GM19023 (cell line): ENCODE measurements around the gene PSMD9.
"Not testable (repeated sequence)": the region's sequence is repeated elsewhere in the genome, so short reads cannot be mapped to it uniquely, and the experiment has no call there.

Source experiments
- ATAC-seq: cut with Tn5 transposase; IDR thresholded peaks from one replicate; pipeline ENCODE4 v1.9.1; 2021; ENCODE audit warnings: mild to moderate bottlenecking, moderate library complexity; ENCODE audit not compliant: unreplicated experiment

Gene PSMD9, protein sequence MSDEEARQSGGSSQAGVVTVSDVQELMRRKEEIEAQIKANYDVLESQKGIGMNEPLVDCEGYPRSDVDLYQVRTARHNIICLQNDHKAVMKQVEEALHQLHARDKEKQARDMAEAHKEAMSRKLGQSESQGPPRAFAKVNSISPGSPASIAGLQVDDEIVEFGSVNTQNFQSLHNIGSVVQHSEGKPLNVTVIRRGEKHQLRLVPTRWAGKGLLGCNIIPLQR

DNA sequence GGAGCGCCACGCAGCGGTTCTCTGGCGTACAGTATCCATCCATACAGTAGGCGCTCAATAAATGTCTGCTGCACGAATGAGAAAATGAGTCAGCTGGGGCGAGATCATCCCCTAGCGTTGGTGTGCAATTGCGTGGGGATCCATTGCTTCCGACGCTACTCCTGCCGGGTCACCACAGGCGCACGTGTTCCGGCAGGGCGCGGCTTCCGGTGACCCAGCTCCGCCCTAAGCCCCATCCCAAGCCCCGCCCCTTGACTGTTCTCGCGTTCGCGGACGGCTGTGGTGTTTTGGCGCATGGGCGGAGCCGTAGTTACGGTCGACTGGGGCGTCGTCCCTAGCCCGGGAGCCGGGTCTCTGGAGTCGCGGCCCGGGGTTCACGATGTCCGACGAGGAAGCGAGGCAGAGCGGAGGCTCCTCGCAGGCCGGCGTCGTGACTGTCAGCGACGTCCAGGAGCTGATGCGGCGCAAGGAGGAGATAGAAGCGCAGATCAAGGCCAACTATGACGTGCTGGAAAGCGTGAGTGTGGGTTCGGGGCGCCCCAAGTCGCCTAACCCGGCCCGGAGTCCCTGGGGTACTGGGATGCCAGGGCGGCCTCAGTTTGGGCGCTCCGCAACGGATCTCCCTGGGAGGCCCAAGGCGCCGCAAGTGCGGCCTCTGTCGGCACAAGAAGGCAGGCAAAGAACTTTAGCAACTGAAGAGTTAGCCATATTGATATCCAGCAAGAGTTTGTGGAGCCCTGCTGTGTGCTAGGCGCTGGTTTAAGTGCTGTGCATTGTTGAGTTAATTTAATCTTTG is at the start of gene PSMD9:
Gene PSMD9, plus strand, starts transcription at position 313 of the 796 bp plus-strand sequence. Its CDS starts 67 bp downstream, at position 380.
- ATAC-seq: peak; percentile 91

DNA sequence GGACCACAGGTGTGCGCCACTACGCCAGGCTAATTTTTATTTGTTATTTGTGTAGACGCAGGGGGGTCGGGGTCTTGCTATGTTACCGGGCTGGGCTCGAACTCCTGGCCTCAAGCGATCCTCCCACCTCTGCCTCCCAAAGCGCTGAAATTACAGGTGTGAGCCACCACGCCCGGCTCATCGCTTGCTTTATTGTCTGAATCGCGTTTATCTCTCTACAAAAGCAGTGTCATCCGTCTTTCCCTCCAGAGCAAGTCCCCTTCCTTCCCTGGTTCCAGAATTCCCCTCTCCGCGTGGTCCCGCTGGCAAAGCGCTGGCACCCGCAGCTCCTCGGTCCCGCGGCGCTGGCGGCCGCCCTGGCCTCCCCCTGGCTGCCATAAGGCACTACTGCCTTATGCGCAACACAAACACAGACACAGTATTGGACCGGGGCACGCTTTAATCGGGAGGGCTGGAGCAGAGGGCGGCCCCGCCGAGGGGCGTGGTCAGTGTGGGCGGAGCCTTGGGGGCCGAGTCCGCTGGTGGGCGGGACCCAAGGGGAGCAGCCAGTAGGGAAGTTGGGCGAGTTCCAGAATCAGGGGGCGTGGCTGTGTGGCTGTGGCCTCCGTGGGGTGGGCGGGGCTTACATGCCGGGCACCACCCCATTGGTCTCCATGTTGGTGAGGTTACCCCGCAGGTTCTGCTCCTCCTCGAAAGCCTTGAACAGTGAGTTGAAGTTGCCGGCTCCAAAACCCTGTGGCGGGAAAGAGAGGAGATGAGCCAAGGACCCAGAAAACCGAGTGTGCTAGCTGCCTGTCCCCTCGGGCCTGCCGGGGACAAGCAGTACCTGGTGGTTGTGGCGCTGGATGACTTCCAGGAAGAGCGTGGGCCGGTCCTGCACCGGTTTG is 49.2 kb upstream of the PSMD9 start:
- peak; percentile 88 for ATAC-seq

DNA sequence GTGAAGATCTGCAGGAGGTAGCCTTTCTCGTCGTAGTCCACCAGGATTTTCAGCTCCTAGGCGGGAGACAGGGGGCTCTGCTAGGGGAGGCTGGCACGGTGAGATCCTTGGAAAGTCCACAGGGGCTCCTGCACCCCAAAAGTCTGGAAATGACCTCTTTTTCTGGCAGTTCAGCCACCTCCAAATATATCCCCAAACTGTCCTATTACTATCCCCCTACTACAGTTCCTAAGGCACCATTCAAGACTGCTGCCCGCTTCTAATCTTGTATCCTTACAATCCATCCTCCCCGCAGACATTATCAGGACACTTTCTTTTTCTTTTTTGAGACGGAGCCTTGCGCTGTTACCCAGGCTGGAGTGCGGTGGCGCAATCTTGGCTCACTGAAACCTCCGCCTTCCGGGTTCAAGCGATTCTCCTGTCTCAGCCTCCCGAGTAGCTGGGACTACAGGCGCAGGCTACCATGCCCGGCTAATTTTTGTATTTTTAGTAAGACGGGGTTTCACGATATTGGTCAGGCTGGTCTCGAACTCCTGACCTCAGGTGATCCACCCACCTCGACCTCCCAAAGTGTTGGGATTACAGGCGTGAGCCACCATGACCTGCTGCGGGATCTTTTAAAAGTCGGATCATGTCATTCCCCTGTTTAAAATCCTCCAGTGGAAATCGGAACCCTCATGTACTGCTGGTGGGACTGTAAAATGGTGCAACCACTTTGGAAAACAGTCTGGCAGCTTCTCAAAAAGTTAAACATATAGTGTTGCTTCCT is 48.4 kb upstream of the PSMD9 start:
- ATAC-seq: no peak

DNA sequence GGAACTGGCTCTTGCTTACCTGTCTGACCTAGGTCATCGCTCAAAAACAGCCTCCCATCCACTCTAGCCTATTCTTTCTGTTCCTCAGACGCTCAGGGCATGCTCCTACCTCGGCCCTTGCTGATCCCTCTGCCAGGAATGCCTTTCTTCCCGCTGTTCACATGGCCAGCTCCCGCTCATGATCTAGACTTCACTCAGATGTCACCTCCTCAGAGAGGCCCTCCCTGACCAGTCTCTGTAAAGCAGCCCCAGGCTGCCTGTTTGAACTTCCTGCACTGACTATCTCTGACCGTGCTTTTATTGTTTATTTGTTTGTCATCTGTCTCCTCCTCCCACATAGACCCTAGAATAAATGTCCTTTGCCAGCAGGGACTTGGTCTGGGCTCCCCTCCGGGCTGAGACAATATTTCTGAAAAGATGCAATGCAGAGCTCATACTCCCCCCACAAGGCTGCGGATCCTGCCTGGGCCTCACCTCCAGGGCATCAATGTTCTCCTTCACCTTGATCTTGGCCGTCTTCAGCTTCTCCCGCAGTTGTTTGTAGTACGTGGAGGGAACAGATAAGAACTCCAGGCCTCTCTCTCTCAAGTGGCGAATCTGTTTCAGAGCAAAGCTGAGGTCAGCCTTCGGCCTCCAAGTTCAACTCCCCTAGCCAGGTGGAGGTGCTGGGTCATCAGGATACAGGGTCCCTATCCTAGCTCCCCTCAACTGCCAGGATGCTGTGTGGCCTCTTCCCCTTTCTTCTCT is 45.2 kb upstream of the PSMD9 start:
- no peak for ATAC-seq

DNA sequence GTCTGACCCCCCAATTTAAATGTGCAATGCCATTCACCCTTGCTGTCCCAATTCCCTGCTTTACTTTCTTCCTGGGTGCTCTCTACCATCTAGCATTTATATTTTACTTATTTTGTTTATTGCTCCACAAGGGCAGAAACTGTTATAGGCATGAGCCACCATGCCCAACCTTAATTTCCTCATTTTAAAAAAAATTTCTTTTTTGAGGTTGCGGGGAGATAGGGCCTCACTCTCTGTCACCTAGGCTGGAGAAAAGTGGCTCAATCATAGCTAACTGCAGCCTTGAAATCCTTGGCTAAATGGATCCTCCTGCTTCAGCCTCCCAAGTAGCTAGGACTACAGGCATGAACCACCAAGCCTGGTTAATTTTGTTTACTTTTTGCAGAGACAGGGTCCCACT is 42.9 kb upstream of the PSMD9 start:
- no peak for ATAC-seq

DNA sequence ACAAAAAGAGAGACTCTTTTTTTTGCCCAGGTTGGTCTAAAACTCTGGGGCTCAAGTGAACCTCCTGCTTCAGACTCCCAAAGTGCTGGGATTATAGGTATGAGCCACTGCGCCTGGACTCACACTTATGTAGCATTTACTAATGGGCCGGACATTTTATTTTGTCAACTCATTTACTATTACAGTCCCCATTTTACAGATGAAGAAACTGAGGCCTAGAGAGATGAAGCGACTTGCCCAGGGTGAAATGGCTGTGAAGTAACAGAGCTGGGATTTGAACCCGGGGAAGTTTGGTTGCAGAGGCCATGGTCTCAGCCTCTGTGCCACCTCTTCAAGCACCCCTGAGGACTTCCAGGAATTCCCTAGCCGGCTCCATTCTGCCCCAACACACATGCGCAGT is 39.4 kb upstream of the PSMD9 start:
- ATAC-seq: no peak

DNA sequence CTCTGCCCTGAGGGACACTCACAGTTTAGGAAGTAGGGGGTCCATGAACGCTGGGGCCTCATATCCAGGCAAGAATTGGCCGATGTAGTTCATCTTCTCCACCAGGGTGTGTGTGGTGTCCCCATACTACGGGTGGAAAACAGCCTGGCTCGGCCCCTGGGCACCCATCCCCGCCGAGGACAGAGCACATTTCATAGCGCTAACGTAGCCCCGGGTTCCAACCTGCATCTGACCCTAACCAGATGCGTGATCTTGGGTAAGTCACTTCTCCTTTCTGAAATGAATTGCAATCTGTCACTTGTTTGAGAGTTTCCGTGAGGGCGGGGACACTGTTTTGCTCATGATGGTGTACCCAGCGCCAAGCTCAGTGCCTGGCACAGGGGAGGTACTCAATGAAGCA is 38.9 kb upstream of the PSMD9 start:
- ATAC-seq: no peak

DNA sequence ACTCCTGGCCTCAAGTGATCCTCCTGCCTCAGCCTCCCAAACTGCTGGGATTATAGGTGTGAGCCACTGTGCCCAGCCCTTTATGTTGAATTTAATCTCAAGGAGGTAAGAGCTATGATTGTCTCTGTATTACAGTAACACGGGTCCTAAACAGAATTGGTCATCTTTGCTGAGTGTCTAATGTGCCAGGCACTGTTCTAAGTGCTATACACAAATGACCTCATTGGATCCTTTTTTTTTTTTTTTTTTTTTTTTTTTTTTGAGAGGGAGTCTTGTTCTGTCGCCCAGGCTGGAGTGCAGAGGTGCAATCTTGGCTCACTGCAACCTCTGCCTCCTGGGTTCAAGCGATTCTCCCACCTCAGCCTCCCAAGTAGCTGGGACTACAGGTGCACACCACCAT is 36.2 kb upstream of the PSMD9 start:
- ATAC-seq: not testable (repeated sequence)

DNA sequence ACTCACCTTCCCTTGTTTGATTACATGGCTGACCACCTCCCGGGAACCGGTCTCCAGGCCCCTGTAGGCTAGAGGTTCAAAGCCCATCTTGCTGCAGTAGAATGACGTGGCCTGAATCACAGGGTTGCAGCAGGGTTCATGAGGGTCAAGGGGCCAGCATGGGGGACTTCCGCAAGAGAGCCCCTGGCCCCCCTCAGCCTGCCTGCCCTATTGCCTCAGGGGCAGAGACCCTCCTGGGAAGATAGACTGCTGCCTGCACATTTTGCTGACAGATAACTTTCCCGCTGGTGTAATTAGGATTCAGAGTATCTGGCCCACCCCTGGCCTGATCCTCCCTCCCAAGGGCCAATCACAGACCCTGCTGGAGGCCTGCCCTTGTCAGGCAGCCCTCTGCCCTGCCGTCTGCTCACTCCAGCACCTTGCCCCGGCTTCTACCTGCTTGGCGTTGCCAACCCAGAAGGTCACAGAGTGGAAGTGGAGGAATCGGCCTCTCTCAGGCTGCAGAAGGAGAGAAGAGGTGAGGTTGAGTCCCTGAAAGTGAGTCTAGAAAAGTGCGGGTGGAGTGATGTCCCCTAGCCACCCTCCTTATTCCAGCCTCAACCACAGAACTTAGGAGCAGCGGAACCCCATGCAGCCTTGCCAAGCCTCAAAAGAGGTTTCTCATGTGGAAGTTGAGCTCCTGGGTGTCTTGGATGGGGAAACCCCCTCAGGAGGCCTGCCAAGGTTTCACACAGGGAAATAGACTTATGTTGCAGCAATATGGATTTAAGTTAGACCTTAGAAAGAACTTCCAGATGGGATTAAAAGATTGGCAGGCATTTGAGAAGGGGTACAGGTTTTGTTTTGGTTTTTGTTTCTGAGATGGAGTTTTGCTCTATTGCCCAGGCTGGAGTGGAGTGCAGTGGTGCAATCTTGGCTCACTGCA is 31.0 kb upstream of the PSMD9 start:
- no peak for ATAC-seq

DNA sequence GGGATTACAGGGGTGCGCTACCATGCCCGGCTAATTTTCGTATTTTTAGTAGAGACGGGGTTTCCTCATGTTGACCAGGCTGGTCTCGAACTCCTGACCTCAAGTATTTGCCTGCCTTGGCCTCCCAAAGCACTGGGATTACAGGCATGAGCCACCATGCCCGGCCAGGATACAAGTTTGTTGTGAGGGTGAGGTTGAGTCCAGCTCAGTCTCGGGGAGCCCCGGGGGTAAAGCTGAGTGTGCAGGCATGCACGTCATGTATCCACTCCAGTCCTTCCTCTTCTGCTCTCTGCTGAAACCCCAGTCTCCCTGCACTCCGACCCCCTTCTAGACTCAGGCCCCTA is 30.3 kb upstream of the PSMD9 start:
- no peak for ATAC-seq

DNA sequence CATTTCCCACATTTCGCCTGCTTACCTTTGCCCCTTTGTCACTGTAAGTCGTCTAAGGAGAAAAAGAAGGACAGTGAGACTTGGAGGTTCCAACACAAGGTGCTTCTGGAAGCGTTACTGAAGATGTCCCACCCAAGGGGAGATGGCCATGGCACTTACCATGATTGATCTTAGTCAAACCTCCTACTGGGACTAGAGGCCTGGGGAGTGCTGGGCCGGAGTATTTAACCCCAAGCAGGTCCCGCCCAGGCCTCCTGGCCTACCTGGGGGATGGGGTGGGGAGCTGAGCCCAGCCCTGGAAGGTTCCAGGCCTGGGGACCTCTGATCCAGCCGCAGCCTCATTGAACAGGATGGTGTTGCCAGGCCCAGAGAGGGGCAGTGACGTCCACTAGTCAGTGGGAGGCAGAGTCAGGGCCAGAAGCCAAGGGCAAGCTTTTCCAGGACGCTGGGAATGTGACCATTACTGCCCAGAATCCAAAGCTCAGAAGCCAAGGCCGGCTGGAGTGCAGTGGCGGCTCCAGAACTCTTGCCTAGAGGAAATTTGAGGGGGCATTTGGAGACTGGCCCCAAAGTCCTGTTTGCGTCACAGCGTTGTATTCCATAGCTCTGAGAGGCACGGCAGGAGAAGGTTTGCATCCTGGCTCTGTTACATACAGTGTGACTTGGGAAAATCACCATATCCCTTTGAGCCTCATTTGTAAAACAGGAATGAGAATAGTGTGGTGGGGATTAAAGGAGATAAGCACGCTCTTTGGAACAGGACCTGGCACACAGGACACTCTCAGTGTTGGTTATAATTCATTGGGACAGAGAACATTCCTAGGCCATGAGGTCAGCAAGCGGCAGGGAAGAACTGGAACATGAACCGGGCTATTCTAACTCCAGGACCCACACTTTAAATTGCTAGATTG is 29.7 kb upstream of the PSMD9 start, which contains the start of gene HPD:
Gene HPD, minus strand, starts transcription at position 198 of the 911 bp plus-strand sequence. Its CDS starts 36 bp downstream, at position 162.
- no peak for ATAC-seq

DNA sequence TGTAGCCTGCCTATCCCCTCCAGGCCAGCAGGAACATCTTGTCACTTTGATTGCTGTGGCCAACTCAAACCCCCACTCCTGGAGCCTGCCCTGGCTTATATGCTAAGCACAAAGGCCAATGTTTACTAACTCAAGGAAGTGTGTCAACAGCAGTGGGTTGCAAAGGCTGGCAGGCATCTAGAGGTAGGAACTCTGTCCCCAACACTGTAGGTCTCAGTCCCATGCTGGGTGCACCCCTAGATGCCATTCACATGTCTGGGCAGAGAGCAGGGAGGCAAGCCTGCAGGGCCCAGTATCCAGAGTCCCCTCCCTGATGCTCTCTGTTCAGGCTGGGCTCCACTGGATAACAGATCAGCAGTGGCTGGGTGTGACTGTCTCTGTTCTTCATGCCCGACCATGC is 28.3 kb upstream of the PSMD9 start:
- ATAC-seq: no peak

DNA sequence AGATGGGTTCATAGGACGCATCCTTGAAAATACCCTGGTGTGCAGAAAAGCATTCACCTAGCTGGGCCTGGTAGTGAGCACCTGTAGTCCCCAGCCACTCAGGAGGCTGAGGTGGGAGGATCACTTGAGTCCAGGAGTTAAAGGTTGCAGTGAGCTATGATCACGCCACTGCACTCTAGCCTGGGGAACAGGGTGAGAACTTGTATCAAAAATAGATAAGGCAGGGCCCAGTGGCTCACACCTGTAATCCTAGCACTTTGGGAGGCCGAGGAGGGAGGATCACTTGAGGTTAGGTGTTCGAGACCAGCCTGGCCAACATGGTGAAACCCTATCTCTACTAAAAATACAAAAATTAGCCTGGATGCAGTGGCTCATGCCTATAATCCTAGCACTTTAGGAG is 27.9 kb upstream of the PSMD9 start:
- ATAC-seq: not testable (repeated sequence)

DNA sequence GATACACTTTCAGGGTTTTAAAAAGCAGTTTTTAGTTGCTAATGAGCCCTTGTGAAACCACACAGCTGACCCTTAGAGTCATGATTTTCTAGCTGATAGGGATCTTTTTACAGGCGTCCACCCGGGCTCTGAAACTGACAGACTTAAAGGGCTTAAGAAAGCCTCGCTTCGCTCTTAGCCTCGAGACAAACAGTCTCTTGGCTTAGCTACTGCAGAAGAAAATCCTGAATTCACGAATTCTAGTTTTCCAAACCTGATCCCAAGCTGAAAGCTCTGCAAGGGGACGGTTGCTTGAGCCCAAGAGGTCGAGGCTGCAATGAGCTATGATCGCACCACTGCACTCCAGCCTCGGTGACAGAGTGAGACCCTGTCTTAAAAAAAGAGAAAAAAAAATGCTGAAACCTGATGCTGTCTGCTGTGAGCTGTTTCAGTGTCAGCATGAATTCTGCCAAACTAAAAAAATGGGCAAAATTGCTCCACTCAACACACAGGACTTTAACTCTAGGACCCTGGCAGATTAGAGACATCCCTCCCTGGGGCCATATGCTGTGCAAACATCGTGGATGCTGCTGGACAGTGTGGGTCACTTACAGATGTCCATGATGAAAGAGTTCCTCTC is 26.8 kb upstream of the PSMD9 start:
- ATAC-seq: no peak

DNA sequence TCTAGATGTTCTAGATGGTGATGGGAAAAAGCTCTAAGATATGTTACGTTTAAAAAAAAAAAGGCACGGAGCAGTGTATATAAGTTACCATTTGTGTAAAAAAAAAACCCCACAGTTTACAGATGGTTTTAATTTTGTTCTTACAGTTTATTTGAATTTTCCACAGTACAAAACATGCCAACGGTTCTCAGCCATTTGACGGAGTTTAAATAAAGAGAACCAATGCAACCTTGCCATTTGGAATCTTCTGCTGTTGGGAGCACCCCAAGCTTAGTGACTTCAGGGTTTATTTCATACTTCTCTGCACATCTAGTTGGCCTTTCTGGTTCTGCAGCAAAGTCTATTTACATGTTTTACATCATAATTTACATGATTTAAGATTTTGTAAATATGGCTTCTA is 22.3 kb upstream of the PSMD9 start:
- ATAC-seq: no peak

DNA sequence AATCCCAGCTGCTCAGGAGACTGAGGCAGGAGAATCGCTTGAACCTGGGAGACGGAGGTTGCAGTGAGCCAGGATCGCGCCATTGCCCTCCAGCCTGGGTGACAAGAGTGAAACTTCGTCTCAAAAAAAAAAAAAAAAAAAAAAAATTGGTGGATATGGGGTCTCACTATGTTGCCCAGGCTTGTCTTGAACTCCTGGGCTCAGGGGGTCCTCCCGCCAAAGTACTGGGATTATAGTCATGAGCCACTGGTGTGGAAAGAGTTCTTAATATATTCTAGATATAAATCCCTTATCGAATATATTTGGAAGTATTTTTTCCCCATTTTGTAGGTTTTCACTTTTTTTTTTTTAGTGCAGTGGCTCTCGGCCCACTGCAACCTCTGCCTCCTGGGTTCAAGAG is 19.4 kb upstream of the PSMD9 start:
- not testable (repeated sequence) for ATAC-seq

DNA sequence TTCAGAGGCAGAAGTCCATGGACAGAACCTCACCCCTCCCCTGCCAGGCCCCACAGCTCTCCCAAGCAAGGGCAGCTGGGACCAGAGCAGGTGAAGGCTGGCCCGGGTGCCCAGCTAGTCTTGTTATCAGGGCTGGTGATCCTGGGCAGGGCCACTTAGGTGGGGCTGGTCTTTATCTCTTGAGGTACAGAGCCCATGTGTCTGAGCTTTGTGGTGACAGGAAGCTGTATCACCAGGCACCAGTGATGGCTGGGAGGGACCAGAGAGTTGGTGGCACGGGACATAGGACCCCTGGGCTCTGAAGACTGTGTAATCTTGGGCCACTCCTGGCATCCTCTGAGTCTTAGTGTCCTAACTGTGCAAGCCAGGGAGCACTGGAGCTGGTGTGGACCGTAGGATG is 17.1 kb upstream of the PSMD9 start:
- ATAC-seq: no peak
